Activated CD8-positive, alpha-beta memory T cell treated with anti-CD3 and anti-CD28 coated beads, Interleukin-2, amount 10 ng/mL, durations not matched to agents 7 days and 5 days (primary cell): ENCODE data around the gene UVSSA. TPM values are rescaled to one million over a fixed set of nuclear protein-coding genes. Genes with fewer than 3 reads are reported as not detected.

Source experiments
- ATAC-seq: fragments of 150-1000 bp; cut with Tn5 transposase; one replicate; pipeline ENCODE4 v1.10.0; 2021; ENCODE audit warnings: moderate library complexity
- CTCF ChIA-PET: fragments of 350-600 bp; sonication (Branson Sonifier 250); formaldehyde crosslinking; loops from one replicate; lab custom pipeline; 2021; ENCODE audit warnings: antibody characterized with exemption; lab: Charles Lee
- DNase-seq: peaks from one replicate; pipeline ENCODE4 v3.0.0-alpha.2; 2020
- H3K27ac Mint-ChIP-seq: one replicate; pipeline ENCODE4 v1.8.0; 2021; ENCODE audit warnings: mild to moderate bottlenecking, mixed read lengths
- H3K27me3 Mint-ChIP-seq: one replicate; pipeline ENCODE4 v1.8.0; 2021; ENCODE audit warnings: mixed read lengths
- H3K36me3 Mint-ChIP-seq: one replicate; pipeline ENCODE4 v1.8.0; 2021; ENCODE audit warnings: mild to moderate bottlenecking, mixed read lengths
- H3K4me1 Mint-ChIP-seq: one replicate; pipeline ENCODE4 v1.8.0; 2021; ENCODE audit warnings: mixed read lengths
- H3K4me3 Mint-ChIP-seq: one replicate; pipeline ENCODE4 v1.8.0; 2021; ENCODE audit warnings: mild to moderate bottlenecking, moderate library complexity, mixed read lengths
- H3K9me3 Mint-ChIP-seq: one replicate; pipeline ENCODE4 v1.8.0; 2022; ENCODE audit warnings: low read depth, mixed read lengths
- total RNA-seq, 2 experiments: library from RNA; stranded (reverse); gene quantifications; one replicate each; pipeline ENCODE4 v1.2.3, GENCODE V29; 2021

Gene UVSSA
- total RNA-seq, 2 experiments from 2014 or later: 18.2 to 25.2 TPM

GRCh38 chr4:1410491-1411325, 63.7 kb downstream of the UVSSA start:
- Mint-ChIP-seq H3K36me3 (no peaks in the 10 kb centered on the region), H3K27me3 (peaks cover 39% of the 10 kb centered on the region), H3K9me3 (no peaks in the 10 kb centered on the region), H3K4me1 (no peaks in the 10 kb centered on the region), H3K27ac (no peak overlapping the region), H3K4me3 (no peak overlapping the region)
- DNase-seq: peak; percentile 61
- CTCF ChIA-PET: no interaction called here
- ATAC-seq: peak; percentile 64

- CTCF ChIA-PET: no interaction called here
- H3K36me3 Mint-ChIP-seq: no peaks in the 10 kb centered on the region
- H3K4me3 Mint-ChIP-seq: no peak overlapping the region
- H3K27me3 Mint-ChIP-seq: peaks cover 42% of the 10 kb centered on the region
- DNase-seq (no peak), ATAC-seq (no peak)
- no peaks in the 10 kb centered on the region for H3K9me3 Mint-ChIP-seq
- H3K4me1 Mint-ChIP-seq: no peaks in the 10 kb centered on the region
- no peak overlapping the region for H3K27ac Mint-ChIP-seq
Measured at GRCh38 chr4:1411436-1412375, 64.7 kb downstream of the UVSSA start.

GRCh38 chr4:1412376-1413203, 65.6 kb downstream of the UVSSA start:
- H3K4me3 Mint-ChIP-seq: no peak overlapping the region
- no peak overlapping the region for H3K27ac Mint-ChIP-seq
- ATAC-seq (no peak), DNase-seq (no peak)
- peaks cover 36% of the 10 kb centered on the region for H3K27me3 Mint-ChIP-seq
- H3K4me1 Mint-ChIP-seq: no peaks in the 10 kb centered on the region
- no peaks in the 10 kb centered on the region for H3K36me3 Mint-ChIP-seq
- no peaks in the 10 kb centered on the region for H3K9me3 Mint-ChIP-seq
- CTCF ChIA-PET: no interaction called here

GRCh38 chr4:1413204-1413663, 66.2 kb downstream of the UVSSA start:
- no peaks in the 10 kb centered on the region for H3K36me3 Mint-ChIP-seq
- CTCF ChIA-PET: no interaction called here
- H3K9me3 Mint-ChIP-seq: no peaks in the 10 kb centered on the region
- H3K27ac Mint-ChIP-seq: no peak overlapping the region
- no peak overlapping the region for H3K4me3 Mint-ChIP-seq
- ATAC-seq (no peak), DNase-seq (no peak)
- peaks cover 32% of the 10 kb centered on the region for H3K27me3 Mint-ChIP-seq
- no peaks in the 10 kb centered on the region for H3K4me1 Mint-ChIP-seq

- CTCF ChIA-PET: no interaction called here
- H3K9me3 Mint-ChIP-seq: no peaks in the 10 kb centered on the region
- H3K27ac Mint-ChIP-seq: no peak overlapping the region
- no peaks in the 10 kb centered on the region for H3K4me1 Mint-ChIP-seq
- DNase-seq: no peak
- H3K4me3 Mint-ChIP-seq: no peak overlapping the region
- H3K27me3 Mint-ChIP-seq: peaks cover 25% of the 10 kb centered on the region
- no peaks in the 10 kb centered on the region for H3K36me3 Mint-ChIP-seq
- no peak for ATAC-seq
Measured at GRCh38 chr4:1413687-1414479, 66.9 kb downstream of the UVSSA start.

- ATAC-seq (no peak), DNase-seq (no peak)
- Mint-ChIP-seq H3K27ac (no peak overlapping the region), H3K4me3 (no peak overlapping the region), H3K27me3 (peaks cover 19% of the 10 kb centered on the region), H3K36me3 (no peaks in the 10 kb centered on the region), H3K4me1 (no peaks in the 10 kb centered on the region), H3K9me3 (no peaks in the 10 kb centered on the region)
- CTCF ChIA-PET: no interaction called here
Measured at GRCh38 chr4:1414831-1415680, 68.0 kb downstream of the UVSSA start.

GRCh38 chr4:1415681-1415981, 68.6 kb downstream of the UVSSA start:
- CTCF ChIA-PET: no interaction called here
- H3K36me3 Mint-ChIP-seq: no peaks in the 10 kb centered on the region
- peaks cover 17% of the 10 kb centered on the region for H3K27me3 Mint-ChIP-seq
- H3K4me1 Mint-ChIP-seq: no peaks in the 10 kb centered on the region
- DNase-seq (peak; percentile 25), ATAC-seq (no peak)
- no peaks in the 10 kb centered on the region for H3K9me3 Mint-ChIP-seq
- no peak overlapping the region for H3K27ac Mint-ChIP-seq
- no peak overlapping the region for H3K4me3 Mint-ChIP-seq

- Mint-ChIP-seq H3K9me3 (no peaks in the 10 kb centered on the region), H3K36me3 (no peaks in the 10 kb centered on the region), H3K4me1 (no peaks in the 10 kb centered on the region), H3K4me3 (no peak overlapping the region), H3K27me3 (peaks cover 13% of the 10 kb centered on the region), H3K27ac (no peak overlapping the region)
- ATAC-seq: no peak
- CTCF ChIA-PET: no interaction called here
- DNase-seq: peak; percentile 34
Measured at GRCh38 chr4:1416051-1416947, 69.3 kb downstream of the UVSSA start.

- Mint-ChIP-seq H3K27ac (no peak overlapping the region), H3K27me3 (peaks cover 15% of the 10 kb centered on the region), H3K36me3 (no peaks in the 10 kb centered on the region), H3K9me3 (no peaks in the 10 kb centered on the region), H3K4me1 (no peaks in the 10 kb centered on the region), H3K4me3 (no peak overlapping the region)
- CTCF ChIA-PET: no interaction called here
- ATAC-seq (no peak), DNase-seq (peak; percentile 12)
Measured at GRCh38 chr4:1416948-1417260, 69.9 kb downstream of the UVSSA start.

GRCh38 chr4:1417522-1418390, 70.7 kb downstream of the UVSSA start:
- Mint-ChIP-seq H3K4me1 (no peaks in the 10 kb centered on the region), H3K4me3 (no peak overlapping the region), H3K27me3 (peaks cover 20% of the 10 kb centered on the region), H3K27ac (no peak overlapping the region), H3K9me3 (no peaks in the 10 kb centered on the region), H3K36me3 (no peaks in the 10 kb centered on the region)
- CTCF ChIA-PET: no interaction called here
- ATAC-seq (no peak), DNase-seq (peak; percentile 34)
